WTC11 (cell line): Measurements from ENCODE around the gene MAGI2. TPM values are rescaled to one million over a fixed set of nuclear protein-coding genes. Genes with fewer than 3 reads are reported as not detected.

Experiments used
- ATAC-seq: fragments of 200-7000 bp; cut with Tn5 transposase; 2 replicates; pipeline ENCODE4 v1.10.0; 2021; ENCODE audit warnings: mild to moderate bottlenecking, moderate library complexity
- CTCF ChIA-PET: fragments of 300-600 bp; sonication (Branson Sonifier 250); formaldehyde crosslinking; loops from one replicate; lab custom pipeline; 2021; ENCODE audit warnings: antibody characterized with exemption; lab: Charles Lee
- POLR2A ChIA-PET: fragments of 350-600 bp; sonication (Branson Sonifier 250); formaldehyde crosslinking; loops from one replicate; lab custom pipeline; 2021; ENCODE audit warnings: antibody characterized with exemption; lab: Charles Lee
- DNase-seq: peaks from one replicate; pipeline ENCODE4 v3.0.0; 2021; ENCODE audit warnings: low spot score
- H3K27ac Mint-ChIP-seq: 2 replicates; pipeline ENCODE4 v1.8.0; 2021; ENCODE audit warnings: mixed read lengths
- H3K27me3 Mint-ChIP-seq: 2 replicates; pipeline ENCODE4 v1.8.0; 2021; ENCODE audit warnings: low read depth, mild to moderate bottlenecking, moderate library complexity, mixed read lengths
- H3K36me3 Mint-ChIP-seq: 2 replicates; pipeline ENCODE4 v1.8.0; 2021; ENCODE audit warnings: mixed read lengths
- H3K4me1 Mint-ChIP-seq: 2 replicates; pipeline ENCODE4 v1.8.0; 2022; ENCODE audit warnings: mixed read lengths
- H3K4me3 Mint-ChIP-seq: 2 replicates; pipeline ENCODE4 v1.8.0; 2021; ENCODE audit warnings: mild to moderate bottlenecking, moderate library complexity, mixed read lengths
- H3K9me3 Mint-ChIP-seq: 2 replicates; pipeline ENCODE4 v1.8.0; 2021; ENCODE audit warnings: mixed read lengths
- CBFB ChIP-seq: sonication (generic); formaldehyde crosslinking; IDR thresholded peaks from 2 replicates; pipeline ENCODE4 v1.8.1; 2022; ENCODE audit warnings: mild to moderate bottlenecking, low read depth, missing genetic modification reagents
- CREB1 ChIP-seq: sonication (generic); formaldehyde crosslinking; IDR thresholded peaks from 2 replicates; pipeline ENCODE4 v1.8.0; 2023; ENCODE audit warnings: mild to moderate bottlenecking, missing genetic modification reagents
- FOXJ3 ChIP-seq: sonication (generic); formaldehyde crosslinking; IDR thresholded peaks from 2 replicates; pipeline ENCODE4 v1.9.0; 2021; ENCODE audit warnings: missing genetic modification reagents, mild to moderate bottlenecking, borderline replicate concordance
- IRF2 ChIP-seq: sonication (generic); formaldehyde crosslinking; IDR thresholded peaks from 2 replicates; pipeline ENCODE4 v1.8.0; 2022; ENCODE audit warnings: low read depth, missing genetic modification reagents, borderline replicate concordance
- JAZF1 ChIP-seq: fragments of 250-450 bp; sonication (Bioruptor Pico); IDR thresholded peaks from 2 replicates; pipeline ENCODE4 v1.9.0; 2021; ENCODE audit warnings: moderate library complexity, mild to moderate bottlenecking, inconsistent platforms
- PRDM15 ChIP-seq: sonication (generic); formaldehyde crosslinking; IDR thresholded peaks from 2 replicates; pipeline ENCODE4 v1.8.0; 2022; ENCODE audit warnings: missing genetic modification reagents
- RORB ChIP-seq: fragments of 250-450 bp; sonication (Bioruptor Pico); IDR thresholded peaks from 2 replicates; pipeline ENCODE4 v1.9.0; 2021; ENCODE audit warnings: mild to moderate bottlenecking
- SP1 ChIP-seq: sonication (generic); formaldehyde crosslinking; conservative IDR thresholded peaks from 2 replicates; pipeline ENCODE4 v1.8.1; 2022; ENCODE audit warnings: missing genetic modification reagents
- STAT6 ChIP-seq: sonication (generic); formaldehyde crosslinking; conservative IDR thresholded peaks from 2 replicates; pipeline ENCODE4 v1.8.1; 2023; ENCODE audit warnings: mild to moderate bottlenecking, low read depth, missing genetic modification reagents, moderate library complexity
- TEAD1 ChIP-seq: sonication (generic); formaldehyde crosslinking; IDR thresholded peaks from 2 replicates; pipeline ENCODE4 v1.8.0; 2022; ENCODE audit warnings: mild to moderate bottlenecking, missing genetic modification reagents
- TEAD4 ChIP-seq: sonication (generic); formaldehyde crosslinking; IDR thresholded peaks from 2 replicates; pipeline ENCODE4 v1.8.0; 2022; ENCODE audit warnings: mild to moderate bottlenecking, missing genetic modification reagents
- ZNF317 ChIP-seq: sonication (generic); formaldehyde crosslinking; IDR thresholded peaks from 2 replicates; pipeline ENCODE4 v1.8.1; 2023; ENCODE audit warnings: low read depth, mild to moderate bottlenecking, moderate library complexity, missing genetic modification reagents, borderline replicate concordance
- total RNA-seq: library from RNA; stranded (reverse); gene quantifications from 3 replicates; pipeline ENCODE4 v1.2.3, GENCODE V29; 2021
- TF ChIP-seq, protein P1 (sequence below): sonication (generic); formaldehyde crosslinking; IDR thresholded peaks from 2 replicates; pipeline ENCODE4 v1.8.1; 2023; ENCODE audit warnings: mild to moderate bottlenecking, missing genetic modification reagents
- TF ChIP-seq, protein P2 (sequence below): sonication (generic); formaldehyde crosslinking; IDR thresholded peaks from 2 replicates; pipeline ENCODE4 v1.8.1; 2022; ENCODE audit warnings: mild to moderate bottlenecking, missing genetic modification reagents, moderate library complexity, borderline replicate concordance
- TF ChIP-seq, protein P3 (sequence below): sonication (generic); formaldehyde crosslinking; IDR thresholded peaks from 2 replicates; pipeline ENCODE4 v1.8.1; 2022; ENCODE audit warnings: low read depth, mild to moderate bottlenecking, moderate library complexity, missing genetic modification reagents, borderline replicate concordance

MAGI2 gene
- total RNA-seq, 1 experiment from 2014 or later = 26.6 TPM

DNA sequence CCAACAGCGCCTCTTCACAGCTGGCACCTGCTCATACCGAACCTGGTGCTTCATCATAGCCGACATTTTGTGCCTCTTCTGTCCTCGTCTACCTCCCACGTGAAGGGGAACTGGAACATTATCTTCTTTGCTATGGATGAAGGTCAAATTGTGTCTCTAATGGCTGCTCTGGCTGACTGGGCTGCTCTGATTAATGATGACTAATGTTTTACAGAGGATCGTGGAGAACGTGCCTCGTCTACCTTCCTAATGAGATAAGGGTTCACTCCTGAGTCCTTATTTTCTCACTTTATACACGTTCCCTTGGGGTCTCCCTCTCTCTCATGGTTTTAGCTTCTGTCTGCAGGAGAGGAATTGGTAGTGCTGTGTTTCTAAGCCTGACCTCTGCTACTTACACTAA is 1234.6 kb downstream of the MAGI2 start (continued):
- TF ChIP-seq STAT6 (CRISPR knock-in tag) (no peak), CREB1 (CRISPR knock-in tag) (no peak), ZNF317 (CRISPR knock-in tag) (no peak), CBFB (CRISPR knock-in tag) (no peak), JAZF1 (no peak), TEAD1 (no peak), PRDM15 (CRISPR knock-in tag) (no peak)
- TF ChIP-seq, protein P1, sequence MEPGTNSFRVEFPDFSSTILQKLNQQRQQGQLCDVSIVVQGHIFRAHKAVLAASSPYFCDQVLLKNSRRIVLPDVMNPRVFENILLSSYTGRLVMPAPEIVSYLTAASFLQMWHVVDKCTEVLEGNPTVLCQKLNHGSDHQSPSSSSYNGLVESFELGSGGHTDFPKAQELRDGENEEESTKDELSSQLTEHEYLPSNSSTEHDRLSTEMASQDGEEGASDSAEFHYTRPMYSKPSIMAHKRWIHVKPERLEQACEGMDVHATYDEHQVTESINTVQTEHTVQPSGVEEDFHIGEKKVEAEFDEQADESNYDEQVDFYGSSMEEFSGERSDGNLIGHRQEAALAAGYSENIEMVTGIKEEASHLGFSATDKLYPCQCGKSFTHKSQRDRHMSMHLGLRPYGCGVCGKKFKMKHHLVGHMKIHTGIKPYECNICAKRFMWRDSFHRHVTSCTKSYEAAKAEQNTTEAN (CRISPR knock-in tag) = no peak

- peaks cover 3% of the 10 kb centered on the region; the same call in 1 of the 2 replicates for H3K36me3 Mint-ChIP-seq
- ATAC-seq (no peak), DNase-seq (no peak)
- ChIA-PET CTCF (interaction anchor here (1.1 kb wide), 1 partner anchor 84 kb away, joined by 4 read pairs; no protein-coding TSS in a partner anchor), POLR2A (no interaction called here)
- H3K27me3 Mint-ChIP-seq = no peaks in the 10 kb centered on the region
- H3K4me1 Mint-ChIP-seq = peaks cover 27% of the 10 kb centered on the region
- peaks cover 9% of the 10 kb centered on the region; the same call in 1 of the 2 replicates for H3K9me3 Mint-ChIP-seq
- TF ChIP-seq TEAD4 (no peak), FOXJ3 (CRISPR knock-in tag) (no peak), SP1 (no peak), IRF2 (CRISPR knock-in tag) (no peak), RORB (CRISPR knock-in tag) (no peak), PRDM15 (CRISPR knock-in tag) (no peak)
- TF ChIP-seq, protein P2, sequence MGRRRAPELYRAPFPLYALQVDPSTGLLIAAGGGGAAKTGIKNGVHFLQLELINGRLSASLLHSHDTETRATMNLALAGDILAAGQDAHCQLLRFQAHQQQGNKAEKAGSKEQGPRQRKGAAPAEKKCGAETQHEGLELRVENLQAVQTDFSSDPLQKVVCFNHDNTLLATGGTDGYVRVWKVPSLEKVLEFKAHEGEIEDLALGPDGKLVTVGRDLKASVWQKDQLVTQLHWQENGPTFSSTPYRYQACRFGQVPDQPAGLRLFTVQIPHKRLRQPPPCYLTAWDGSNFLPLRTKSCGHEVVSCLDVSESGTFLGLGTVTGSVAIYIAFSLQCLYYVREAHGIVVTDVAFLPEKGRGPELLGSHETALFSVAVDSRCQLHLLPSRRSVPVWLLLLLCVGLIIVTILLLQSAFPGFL (CRISPR knock-in tag) = no peak
- TF ChIP-seq, protein P3, sequence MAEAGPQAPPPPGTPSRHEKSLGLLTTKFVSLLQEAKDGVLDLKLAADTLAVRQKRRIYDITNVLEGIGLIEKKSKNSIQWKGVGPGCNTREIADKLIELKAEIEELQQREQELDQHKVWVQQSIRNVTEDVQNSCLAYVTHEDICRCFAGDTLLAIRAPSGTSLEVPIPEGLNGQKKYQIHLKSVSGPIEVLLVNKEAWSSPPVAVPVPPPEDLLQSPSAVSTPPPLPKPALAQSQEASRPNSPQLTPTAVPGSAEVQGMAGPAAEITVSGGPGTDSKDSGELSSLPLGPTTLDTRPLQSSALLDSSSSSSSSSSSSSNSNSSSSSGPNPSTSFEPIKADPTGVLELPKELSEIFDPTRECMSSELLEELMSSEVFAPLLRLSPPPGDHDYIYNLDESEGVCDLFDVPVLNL = no peak
- H3K4me3 Mint-ChIP-seq = no peak overlapping the region
- no peak overlapping the region for H3K27ac Mint-ChIP-seq
Measured at GRCh38 chr7:78218051-78218450, 1235.4 kb downstream of the MAGI2 start.
